ENCODE data around the gene METTL4.

- no peak for TF ChIP-seq POLR2A (IDR thresholded peaks at IDR 0.05; ENCODE audit: control extremely low read depth in 1 of 2, low read depth in 2 of 2, low read length in 2 of 2)
- no peak for TF ChIP-seq POLR2AphosphoS5 (IDR thresholded peaks at IDR 0.05; ENCODE audit: low read depth, low read length)
- no peak for TF ChIP-seq POU5F1 (IDR thresholded peaks at IDR 0.05; ENCODE audit: low read depth, low read length)
- TF ChIP-seq, protein P1, sequence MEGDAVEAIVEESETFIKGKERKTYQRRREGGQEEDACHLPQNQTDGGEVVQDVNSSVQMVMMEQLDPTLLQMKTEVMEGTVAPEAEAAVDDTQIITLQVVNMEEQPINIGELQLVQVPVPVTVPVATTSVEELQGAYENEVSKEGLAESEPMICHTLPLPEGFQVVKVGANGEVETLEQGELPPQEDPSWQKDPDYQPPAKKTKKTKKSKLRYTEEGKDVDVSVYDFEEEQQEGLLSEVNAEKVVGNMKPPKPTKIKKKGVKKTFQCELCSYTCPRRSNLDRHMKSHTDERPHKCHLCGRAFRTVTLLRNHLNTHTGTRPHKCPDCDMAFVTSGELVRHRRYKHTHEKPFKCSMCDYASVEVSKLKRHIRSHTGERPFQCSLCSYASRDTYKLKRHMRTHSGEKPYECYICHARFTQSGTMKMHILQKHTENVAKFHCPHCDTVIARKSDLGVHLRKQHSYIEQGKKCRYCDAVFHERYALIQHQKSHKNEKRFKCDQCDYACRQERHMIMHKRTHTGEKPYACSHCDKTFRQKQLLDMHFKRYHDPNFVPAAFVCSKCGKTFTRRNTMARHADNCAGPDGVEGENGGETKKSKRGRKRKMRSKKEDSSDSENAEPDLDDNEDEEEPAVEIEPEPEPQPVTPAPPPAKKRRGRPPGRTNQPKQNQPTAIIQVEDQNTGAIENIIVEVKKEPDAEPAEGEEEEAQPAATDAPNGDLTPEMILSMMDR (IDR thresholded peaks at IDR 0.05; ENCODE audit: control extremely low read depth in 1 of 3, insufficient read depth in 1 of 3, low read depth in 1 of 3, low read length in 3 of 3) = no peak
- TF ChIP-seq EP300 (IDR thresholded peaks at IDR 0.05; ENCODE audit: borderline replicate concordance in 1 of 2, low read depth in 2 of 2, low read length in 2 of 2) = no peak
- TF ChIP-seq TCF12 (IDR thresholded peaks at IDR 0.05; ENCODE audit: low read depth, low read length) = no peak
- no peak for TF ChIP-seq TAF1 (IDR thresholded peaks at IDR 0.05; ENCODE audit: low read depth, low read length)
- no peak for TF ChIP-seq KDM1A (IDR thresholded peaks at IDR 0.05; ENCODE audit: borderline replicate concordance, low read length)
- no peak for TF ChIP-seq JUN (IDR thresholded peaks at IDR 0.05; ENCODE audit: low read depth, low read length)
- no peak for TF ChIP-seq RBBP5 (IDR thresholded peaks at IDR 0.05; ENCODE audit: borderline replicate concordance, low read depth, low read length)
- no peak for TF ChIP-seq ATF3 (IDR thresholded peaks at IDR 0.05; ENCODE audit: insufficient read depth, low read depth, low read length)
- TF ChIP-seq FOSL1 (IDR thresholded peaks at IDR 0.05; ENCODE audit: insufficient read depth, low read depth, low read length) = no peak
- no peak for TF ChIP-seq MAFK (IDR thresholded peaks at IDR 0.05; ENCODE audit: low read depth, low read length)
Observed at GRCh38 chr18:2569338-2570207, 1.7 kb downstream of the METTL4 start.

Measured in H1 (cell line).